Renal pelvis (tissue), 4 donors: Measurements from ENCODE around the gene FOXP1. TPM values are rescaled to one million over a fixed set of nuclear protein-coding genes. Genes with fewer than 3 reads are reported as not detected.

Source experiments
- DNase-seq: peaks from one replicate; pipeline ENCODE4 v3.0.0-alpha.2; 2013
- polyA plus RNA-seq, 3 donors: library from polyadenylated mRNA; unstranded; fragments of 120-200 nt; gene quantifications; one replicate each; pipeline ENCODE4 v1.2.1, GENCODE V29; 2013; ENCODE audit not compliant: insufficient read length in 3 of 3

Gene FOXP1
- polyA plus RNA-seq, 3 donors = 33.6 to 43.2 (median 40.6) TPM

- DNase-seq = no peak
These were observed 313.6 kb downstream of the FOXP1 start for GRCh38 chr3:71269906-71270305.

- no peak for DNase-seq
These were observed 315.0 kb downstream of the FOXP1 start for GRCh38 chr3:71268462-71268999.

- no peak for DNase-seq
These were observed 316.7 kb downstream of the FOXP1 start for GRCh38 chr3:71266875-71267274.

GRCh38 chr3:71265365-71265915 lies 318.1 kb downstream of the FOXP1 start:
- DNase-seq = no peak

- no peak for DNase-seq
These were observed 318.7 kb downstream of the FOXP1 start for GRCh38 chr3:71264840-71265239.

- DNase-seq = no peak
These were observed 320.9 kb downstream of the FOXP1 start for GRCh38 chr3:71262364-71263265.

GRCh38 chr3:71260782-71261181 lies 322.7 kb downstream of the FOXP1 start:
- DNase-seq = no peak

GRCh38 chr3:71258526-71258925 lies 325.0 kb downstream of the FOXP1 start:
- no peak for DNase-seq

GRCh38 chr3:71258116-71258515 lies 325.4 kb downstream of the FOXP1 start:
- DNase-seq = no peak

GRCh38 chr3:71255498-71255897 lies 328.0 kb downstream of the FOXP1 start:
- DNase-seq = no peak

- no peak for DNase-seq
These were observed 329.1 kb downstream of the FOXP1 start for GRCh38 chr3:71254281-71255057.

GRCh38 chr3:71253169-71253568 lies 330.4 kb downstream of the FOXP1 start:
- DNase-seq = no peak

GRCh38 chr3:71252466-71252865 lies 331.1 kb downstream of the FOXP1 start:
- no peak for DNase-seq

- no peak for DNase-seq
These were observed 332.3 kb downstream of the FOXP1 start for GRCh38 chr3:71251156-71251775.

- DNase-seq = no peak
These were observed 333.5 kb downstream of the FOXP1 start for GRCh38 chr3:71250026-71250425.

- no peak for DNase-seq
These were observed 335.6 kb downstream of the FOXP1 start for GRCh38 chr3:71247958-71248335.

GRCh38 chr3:71247221-71247957 lies 336.1 kb downstream of the FOXP1 start:
- DNase-seq = no peak

GRCh38 chr3:71245971-71246880 lies 337.3 kb downstream of the FOXP1 start:
- no peak for DNase-seq

- DNase-seq = peak; percentile 44
These were observed 338.6 kb downstream of the FOXP1 start for GRCh38 chr3:71244826-71245488.
